ENCODE measurements around the gene PIK3CA.
A peak's percentile ranks its signal among the peaks of the same experiment; 100 is the strongest.

PIK3CA gene

DNA sequence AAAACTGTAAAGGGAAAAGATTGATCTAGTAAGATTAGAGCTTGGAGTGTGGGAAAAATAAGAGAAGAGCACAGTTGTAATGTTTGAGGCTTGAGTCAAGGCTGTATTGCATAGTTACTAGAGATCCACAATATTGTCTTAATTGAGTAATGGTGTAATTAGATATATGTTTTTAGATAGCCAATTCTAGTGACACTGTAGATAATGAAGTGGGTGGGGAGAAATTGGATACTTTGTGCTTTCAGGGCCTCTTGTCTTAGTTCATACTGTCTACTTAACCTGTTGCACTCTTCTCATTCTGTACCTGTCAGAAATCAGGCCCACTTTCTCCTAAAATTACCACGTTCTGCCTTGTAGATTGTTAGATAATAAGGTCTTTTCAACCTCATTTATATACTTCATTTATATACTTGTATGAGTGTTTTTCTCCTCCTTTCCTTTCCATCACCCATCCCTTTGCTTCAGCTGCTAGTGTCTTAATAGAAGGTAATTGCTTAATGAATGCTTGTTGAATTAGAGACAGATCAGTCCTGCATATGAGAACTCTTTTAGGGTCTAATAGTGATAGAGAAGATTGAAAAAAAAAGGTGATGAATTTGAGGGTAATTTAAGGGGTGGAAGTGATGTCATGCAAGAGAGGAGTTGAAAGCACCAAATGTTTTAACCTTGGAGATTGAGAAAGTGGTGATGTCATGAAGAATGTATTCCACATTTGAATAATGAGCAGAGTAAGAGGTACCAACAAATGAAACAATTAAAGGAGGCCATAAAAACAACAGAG lies 32.0 kb downstream of the PIK3CA start:
- Histone ChIP-seq H3K27me3 (replicated peaks in 2 of 5; ENCODE audit: control insufficient read depth in 4 of 5, insufficient read depth in 5 of 5, low read length in 4 of 5) (no peaks in the 10 kb centered on the region), H3K27ac (ENCODE audit: insufficient read depth in 1 of 2, low read depth in 1 of 2, low read length in 2 of 2, poor library complexity in 1 of 2, severe bottlenecking in 2 of 2) (no peak overlapping the region), H3K9me3 (ENCODE audit: control extremely low read depth in 1 of 5, control insufficient read depth in 4 of 5, insufficient read depth in 2 of 5, low read depth in 1 of 5, low read length in 4 of 5) (no peaks in the 10 kb centered on the region), H3K4me3 (ENCODE audit: control insufficient read depth in 1 of 7, extremely low read depth in 1 of 7, insufficient read depth in 4 of 7, low read depth in 2 of 7, low read length in 6 of 7) (no peak overlapping the region), H3K36me3 (ENCODE audit: control insufficient read depth in 4 of 4, insufficient read depth in 4 of 4, low read length in 3 of 4) (no peaks in the 10 kb centered on the region), H3K4me1 (ENCODE audit: control extremely low read depth in 1 of 4, control insufficient read depth in 4 of 4, insufficient read depth in 4 of 4, low read length in 3 of 4) (peaks cover 7 to 25% (median 16%) of the 10 kb centered on the region in 4 experiments)
- peak in 2 of 3 donors; percentile 24 to 36 for DNase-seq
- no CpG with 5 or more reads among the region's 1 CpG for WGBS (ENCODE audit: insufficient coverage)
- ChIA-PET CTCF (no interaction called here), POLR2A (no interaction called here)

DNA sequence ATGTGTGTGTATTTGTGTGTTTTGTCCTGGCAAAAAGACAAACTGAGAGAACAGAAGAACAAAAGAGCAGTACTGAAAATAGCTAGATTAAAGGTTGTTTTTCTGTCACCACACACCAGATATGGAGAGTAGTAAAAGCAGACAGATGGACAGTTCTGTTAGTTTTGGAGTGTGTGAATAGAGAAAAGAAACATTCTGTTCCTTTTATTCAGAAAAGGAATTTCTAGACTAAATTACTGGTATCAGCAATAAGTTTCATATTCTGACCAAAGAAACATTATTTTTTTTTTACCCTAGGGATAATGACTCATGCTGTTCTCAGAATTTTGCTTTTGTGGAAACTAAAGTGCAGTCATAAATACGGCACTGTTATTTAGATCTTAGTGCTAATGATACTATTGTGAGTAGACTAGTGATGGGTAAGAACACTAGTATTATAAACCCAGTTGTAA lies 32.9 kb downstream of the PIK3CA start:
- peak overlapping the region in 1 of 7 experiments; percentile 50 for H3K4me3 ChIP-seq (ENCODE audit: control insufficient read depth in 1 of 7, extremely low read depth in 1 of 7, insufficient read depth in 4 of 7, low read depth in 2 of 7, low read length in 6 of 7)
- no peaks in the 10 kb centered on the region for H3K36me3 ChIP-seq (ENCODE audit: control insufficient read depth in 4 of 4, insufficient read depth in 4 of 4, low read length in 3 of 4)
- peak; percentile 9 to 64 (median 52) for DNase-seq
- POLR2A ChIA-PET = no interaction called here
- peak overlapping the region in 1 of 2 experiments; percentile 25 for H3K27ac ChIP-seq (ENCODE audit: insufficient read depth in 1 of 2, low read depth in 1 of 2, low read length in 2 of 2, poor library complexity in 1 of 2, severe bottlenecking in 2 of 2)
- CTCF ChIA-PET = no interaction called here
- H3K27me3 ChIP-seq (replicated peaks in 2 of 5; ENCODE audit: control insufficient read depth in 4 of 5, insufficient read depth in 5 of 5, low read length in 4 of 5) = no peaks in the 10 kb centered on the region
- WGBS (ENCODE audit: insufficient coverage) = no CpG with 5 or more reads among the region's 1 CpG
- H3K9me3 ChIP-seq (ENCODE audit: control extremely low read depth in 1 of 5, control insufficient read depth in 4 of 5, insufficient read depth in 2 of 5, low read depth in 1 of 5, low read length in 4 of 5) = no peaks in the 10 kb centered on the region
- peaks cover 7 to 25% (median 16%) of the 10 kb centered on the region in 4 experiments for H3K4me1 ChIP-seq (ENCODE audit: control extremely low read depth in 1 of 4, control insufficient read depth in 4 of 4, insufficient read depth in 4 of 4, low read length in 3 of 4)

DNA sequence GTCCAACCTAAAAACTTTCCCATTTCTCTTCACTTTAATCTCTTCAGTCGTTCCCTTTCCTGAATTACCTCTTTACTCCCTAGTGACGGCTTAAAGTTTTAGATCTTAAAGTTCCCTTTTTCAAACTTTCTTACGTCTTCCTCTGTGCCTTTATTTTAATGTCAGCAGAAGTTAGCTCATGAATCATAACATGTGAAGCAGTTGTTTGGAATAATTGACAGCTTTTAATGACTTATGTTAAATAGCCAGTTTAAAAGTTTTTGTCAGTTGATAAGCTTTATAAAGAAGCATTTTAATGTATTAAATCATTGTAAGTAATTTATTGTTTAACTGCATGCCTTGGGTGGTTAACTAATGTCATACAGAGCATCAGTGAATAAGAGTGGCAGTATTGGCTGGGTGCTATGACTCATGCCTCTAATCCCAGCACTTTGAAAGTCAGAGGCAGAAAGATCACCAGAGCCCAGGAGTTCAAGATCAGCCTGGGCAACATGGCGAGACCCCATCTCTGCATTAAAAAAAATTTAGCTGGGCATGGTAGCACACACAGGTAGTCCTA lies 33.9 kb downstream of the PIK3CA start:
- 40% methylated on average over 3 of the region's 4 CpGs for WGBS (ENCODE audit: insufficient coverage)
- POLR2A ChIA-PET = interaction anchor here (0.7 to 1.0 kb wide), 2 partner anchors 26 to 33 kb away, joined by 3 to 4 read pairs; no protein-coding TSS in a partner anchor
- H3K4me1 ChIP-seq (ENCODE audit: control extremely low read depth in 1 of 4, control insufficient read depth in 4 of 4, insufficient read depth in 4 of 4, low read length in 3 of 4) = peaks cover 7 to 25% (median 16%) of the 10 kb centered on the region in 4 experiments
- CTCF ChIA-PET = interaction anchor here (0.9 to 1.4 kb wide), 2 partner anchors 8 to 124 kb away, joined by 3 to 5 read pairs; no protein-coding TSS in a partner anchor
- H3K4me3 ChIP-seq (ENCODE audit: control insufficient read depth in 1 of 7, extremely low read depth in 1 of 7, insufficient read depth in 4 of 7, low read depth in 2 of 7, low read length in 6 of 7) = peak overlapping the region in 2 of 7 experiments; percentile 24 to 50
- peaks cover 0 to 3% (median 0%) of the 10 kb centered on the region in 4 experiments for H3K36me3 ChIP-seq (ENCODE audit: control insufficient read depth in 4 of 4, insufficient read depth in 4 of 4, low read length in 3 of 4)
- H3K9me3 ChIP-seq (ENCODE audit: control extremely low read depth in 1 of 5, control insufficient read depth in 4 of 5, insufficient read depth in 2 of 5, low read depth in 1 of 5, low read length in 4 of 5) = no peaks in the 10 kb centered on the region
- peak overlapping the region in 1 of 2 experiments; percentile 39 for H3K27ac ChIP-seq (ENCODE audit: insufficient read depth in 1 of 2, low read depth in 1 of 2, low read length in 2 of 2, poor library complexity in 1 of 2, severe bottlenecking in 2 of 2)
- H3K27me3 ChIP-seq (replicated peaks in 2 of 5; ENCODE audit: control insufficient read depth in 4 of 5, insufficient read depth in 5 of 5, low read length in 4 of 5) = no peaks in the 10 kb centered on the region
- DNase-seq = peak; percentile 27 to 73 (median 62)

- no peak overlapping the region for H3K4me3 ChIP-seq (ENCODE audit: control insufficient read depth in 1 of 7, extremely low read depth in 1 of 7, insufficient read depth in 4 of 7, low read depth in 2 of 7, low read length in 6 of 7)
- no peak overlapping the region for H3K27ac ChIP-seq (ENCODE audit: insufficient read depth in 1 of 2, low read depth in 1 of 2, low read length in 2 of 2, poor library complexity in 1 of 2, severe bottlenecking in 2 of 2)
- no peak for DNase-seq
- no peaks in the 10 kb centered on the region for H3K9me3 ChIP-seq (ENCODE audit: control extremely low read depth in 1 of 5, control insufficient read depth in 4 of 5, insufficient read depth in 2 of 5, low read depth in 1 of 5, low read length in 4 of 5)
- POLR2A ChIA-PET = no interaction called here
- no CpG with 5 or more reads among the region's 1 CpG for WGBS (ENCODE audit: insufficient coverage)
- H3K36me3 ChIP-seq (ENCODE audit: control insufficient read depth in 4 of 4, insufficient read depth in 4 of 4, low read length in 3 of 4) = peaks cover 0 to 4% (median 0%) of the 10 kb centered on the region in 4 experiments
- peaks cover 7 to 25% (median 16%) of the 10 kb centered on the region in 4 experiments for H3K4me1 ChIP-seq (ENCODE audit: control extremely low read depth in 1 of 4, control insufficient read depth in 4 of 4, insufficient read depth in 4 of 4, low read length in 3 of 4)
- CTCF ChIA-PET = interaction anchor here (1.4 kb wide), 1 partner anchor 9 kb away, joined by 5 read pairs; no protein-coding TSS in a partner anchor
- no peaks in the 10 kb centered on the region for H3K27me3 ChIP-seq (replicated peaks in 2 of 5; ENCODE audit: control insufficient read depth in 4 of 5, insufficient read depth in 5 of 5, low read length in 4 of 5)
These were observed 34.7 kb downstream of the PIK3CA start for GRCh38 chr3:179182902-179183301.

- ChIA-PET CTCF (interaction anchor here (0.9 to 1.4 kb wide), 5 partner anchors 9 to 87 kb away, joined by 3 to 10 read pairs (median 3); no protein-coding TSS in a partner anchor), POLR2A (interaction anchor here (0.6 kb wide), 1 partner anchor 36 kb away, joined by 3 read pairs; no protein-coding TSS in a partner anchor)
- no peak for DNase-seq
- peaks cover 0 to 7% (median 0%) of the 10 kb centered on the region in 4 experiments for H3K36me3 ChIP-seq (ENCODE audit: control insufficient read depth in 4 of 4, insufficient read depth in 4 of 4, low read length in 3 of 4)
- H3K4me3 ChIP-seq (ENCODE audit: control insufficient read depth in 1 of 7, extremely low read depth in 1 of 7, insufficient read depth in 4 of 7, low read depth in 2 of 7, low read length in 6 of 7) = no peak overlapping the region
- no peaks in the 10 kb centered on the region for H3K27me3 ChIP-seq (replicated peaks in 2 of 5; ENCODE audit: control insufficient read depth in 4 of 5, insufficient read depth in 5 of 5, low read length in 4 of 5)
- no peaks in the 10 kb centered on the region for H3K9me3 ChIP-seq (ENCODE audit: control extremely low read depth in 1 of 5, control insufficient read depth in 4 of 5, insufficient read depth in 2 of 5, low read depth in 1 of 5, low read length in 4 of 5)
- H3K4me1 ChIP-seq (ENCODE audit: control extremely low read depth in 1 of 4, control insufficient read depth in 4 of 4, insufficient read depth in 4 of 4, low read length in 3 of 4) = peaks cover 10 to 31% (median 16%) of the 10 kb centered on the region in 4 experiments
- whole genome bisulfite sequencing (ENCODE audit: insufficient coverage) = no CpG with 5 or more reads among the region's 1 CpG
- H3K27ac ChIP-seq (ENCODE audit: insufficient read depth in 1 of 2, low read depth in 1 of 2, low read length in 2 of 2, poor library complexity in 1 of 2, severe bottlenecking in 2 of 2) = no peak overlapping the region
These were observed 36.7 kb downstream of the PIK3CA start for GRCh38 chr3:179184826-179185225.

DNA sequence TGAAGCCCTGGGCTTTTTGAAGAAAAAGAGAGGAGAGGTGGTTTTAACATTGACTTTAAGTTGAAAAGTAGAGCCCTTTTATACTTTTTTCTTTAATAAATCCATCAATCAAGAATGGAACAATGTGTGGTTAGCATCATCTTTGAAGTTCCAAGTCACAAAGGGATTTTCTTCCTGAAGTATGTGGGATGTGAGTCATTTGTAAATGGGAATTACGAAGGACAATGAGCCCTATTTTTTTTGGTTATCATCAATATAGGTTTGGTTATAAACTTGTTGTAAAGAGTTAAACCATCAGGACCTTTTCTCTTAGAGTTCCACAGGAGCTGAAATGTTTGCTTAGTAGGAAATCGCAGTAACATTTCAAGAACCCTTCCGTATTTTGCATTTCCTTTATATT lies 38.3 kb downstream of the PIK3CA start:
- Histone ChIP-seq H3K27me3 (replicated peaks in 2 of 5; ENCODE audit: control insufficient read depth in 4 of 5, insufficient read depth in 5 of 5, low read length in 4 of 5) (no peaks in the 10 kb centered on the region), H3K36me3 (ENCODE audit: control insufficient read depth in 4 of 4, insufficient read depth in 4 of 4, low read length in 3 of 4) (peaks cover 0 to 7% (median 0%) of the 10 kb centered on the region in 4 experiments), H3K4me3 (ENCODE audit: control insufficient read depth in 1 of 7, extremely low read depth in 1 of 7, insufficient read depth in 4 of 7, low read depth in 2 of 7, low read length in 6 of 7) (no peak overlapping the region), H3K9me3 (ENCODE audit: control extremely low read depth in 1 of 5, control insufficient read depth in 4 of 5, insufficient read depth in 2 of 5, low read depth in 1 of 5, low read length in 4 of 5) (no peaks in the 10 kb centered on the region), H3K4me1 (ENCODE audit: control extremely low read depth in 1 of 4, control insufficient read depth in 4 of 4, insufficient read depth in 4 of 4, low read length in 3 of 4) (peaks cover 9 to 23% (median 12%) of the 10 kb centered on the region in 4 experiments), H3K27ac (ENCODE audit: insufficient read depth in 1 of 2, low read depth in 1 of 2, low read length in 2 of 2, poor library complexity in 1 of 2, severe bottlenecking in 2 of 2) (no peak overlapping the region)
- 93% methylated on average over 2 of the region's 3 CpGs for WGBS (ENCODE audit: insufficient coverage)
- DNase-seq = no peak
- POLR2A ChIA-PET = no interaction called here
- CTCF ChIA-PET = interaction anchor here (0.9 to 1.2 kb wide), 3 partner anchors 14 to 27 kb away, joined by 3 to 4 read pairs (median 3); no protein-coding TSS in a partner anchor

All from common myeloid progenitor, CD34-positive (primary cell).